Sigmoid colon (tissue), 7 donors: ENCODE results near the gene PUS1. TPM values are rescaled to one million over a fixed set of nuclear protein-coding genes. Genes with fewer than 3 reads are reported as not detected.

ENCODE experiments used
- DNase-seq: peaks from one replicate; pipeline ENCODE4 v3.0.0-alpha.2; 2019
- H3K27ac ChIP-seq, 4 donors: fragments of 200-600 bp; sonication (generic); one replicate each; pipeline ENCODE4 v1.5.1; 2016 to 2019; ENCODE audit warnings: mild to moderate bottlenecking in 1 of 4
- H3K27me3 ChIP-seq, 3 donors: fragments of 200-600 bp; sonication (generic); one replicate each; pipeline ENCODE4 v1.5.1; 2019; ENCODE audit warnings: mild to moderate bottlenecking in 1 of 3
- H3K36me3 ChIP-seq, 4 donors: fragments of 200-600 bp; sonication (generic); one replicate each; pipeline ENCODE4 v1.5.1; 2016 to 2019
- H3K4me1 ChIP-seq, 4 donors: fragments of 200-600 bp; sonication (generic); one replicate each; pipeline ENCODE4 v1.5.1; 2017 to 2019
- H3K4me3 ChIP-seq, 4 donors: fragments of 200-600 bp; sonication (generic); one replicate each; pipeline ENCODE4 v1.5.1; 2017 to 2019; ENCODE audit warnings: mild to moderate bottlenecking in 2 of 4, moderate library complexity in 1 of 4
- H3K9me3 ChIP-seq, 4 donors: fragments of 200-600 bp in 3 of 4; sonication (generic) in 3 of 4; one replicate each; pipeline versions ENCODE4 v1.5.1 to v1.6.1; 2013 to 2019
- EP300 ChIP-seq, 4 donors: sonication (generic); formaldehyde crosslinking; IDR thresholded peaks; one replicate each; pipeline ENCODE4 v1.6.1; 2017; ENCODE audit warnings: antibody characterized with exemption in 4 of 4
- POLR2A ChIP-seq, 2 donors: fragments of 450-650 bp; IDR thresholded peaks; one replicate each; pipeline ENCODE4 v1.6.1; 2016; ENCODE audit warnings: antibody characterized with exemption in 2 of 2, mild to moderate bottlenecking in 2 of 2, moderate library complexity in 2 of 2
- POLR2AphosphoS5 ChIP-seq, 4 donors: sonication (generic); formaldehyde crosslinking; IDR thresholded peaks; one replicate each; pipeline ENCODE4 v1.6.1; 2017; ENCODE audit warnings: antibody characterized with exemption in 4 of 4
- WGBS, 2 donors: extraction: QIAGEN DNeasy Blood & Tissue Kit; methylation state at CpG; one replicate each; pipeline ENCODE4 v1.1.7; 2013; 5-methylcytosine and 5-hydroxymethylcytosine counted together
- intact Hi-C: fragments of 100-400 bp; cut with DNase I; formaldehyde crosslinking; loops from one replicate; pipeline ENCODE4 v1.15.1; 2023
- polyA plus RNA-seq, 3 donors: library from polyadenylated mRNA; stranded (reverse); fragments of 200-250 nt; gene quantifications; one replicate each; pipeline ENCODE4 v1.2.3, GENCODE V29; 2013
- total RNA-seq, 4 donors: library from RNA; depleted of rRNA; stranded (reverse); fragments of >200 nt; gene quantifications; one replicate each; pipeline ENCODE4 v1.1.0, GENCODE V29; 2016
- TF ChIP-seq, protein P1 (sequence below), 4 experiments: fragments of 450-650 bp in 3 of 4; fragments of 200-600 bp in 1 of 4; IDR thresholded peaks; one replicate each; pipeline ENCODE4 v1.5.1; 2016 to 2019; ENCODE audit warnings: antibody characterized with exemption in 4 of 4, mild to moderate bottlenecking in 3 of 4, moderate library complexity in 2 of 4
- donor health status: healthy with polysubstance abuse.
- donor health status: Bipolar disorder and iron deficiency.
- donor health status: healthy.

PUS1 gene
- total and polyA plus RNA-seq, 7 donors, result 7.6 to 33.8 (median 9.1) TPM

DNA sequence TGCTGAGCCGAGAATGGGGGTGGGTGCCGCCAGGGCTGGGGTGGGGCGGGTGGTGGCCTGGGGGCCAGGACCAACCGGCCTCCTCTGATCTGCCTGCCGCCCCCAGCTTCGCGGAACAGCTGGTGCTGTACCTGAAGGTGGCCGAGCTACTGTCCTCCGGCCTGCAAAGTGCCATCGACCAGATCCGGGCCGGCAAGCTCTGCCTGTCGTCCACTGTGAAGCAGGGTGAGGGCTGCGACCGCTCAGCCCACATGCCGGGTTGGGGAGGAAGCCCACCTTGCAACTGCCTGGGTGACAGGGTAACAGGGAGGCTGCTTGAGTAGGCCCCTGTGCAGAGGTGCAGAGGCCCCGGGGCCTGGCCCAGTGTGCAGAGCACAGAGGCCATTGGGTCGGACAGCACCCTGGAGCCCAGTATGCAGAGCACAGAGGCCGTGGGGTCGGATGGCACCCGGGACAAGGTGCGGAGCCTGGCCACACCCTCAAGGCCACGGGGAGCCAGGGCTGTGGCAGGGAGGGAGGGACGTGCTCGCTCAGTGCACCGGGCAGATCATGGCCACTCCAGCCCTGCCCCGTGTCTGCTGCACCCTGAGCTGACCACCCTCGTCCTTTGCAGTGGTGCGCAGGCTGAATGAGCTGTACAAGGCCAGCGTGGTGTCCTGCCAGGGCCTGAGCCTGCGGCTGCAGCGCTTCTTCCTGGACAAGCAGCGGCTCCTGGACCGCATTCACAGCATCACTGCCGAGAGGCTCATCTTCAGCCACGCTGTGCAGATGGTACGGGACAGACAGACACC, 9.5 kb upstream of the PUS1 start:
- TF ChIP-seq POLR2AphosphoS5 (IDR thresholded peaks at IDR 0.05), result peak in 1 of 4 donors; percentile 29
- TF ChIP-seq, protein P1, sequence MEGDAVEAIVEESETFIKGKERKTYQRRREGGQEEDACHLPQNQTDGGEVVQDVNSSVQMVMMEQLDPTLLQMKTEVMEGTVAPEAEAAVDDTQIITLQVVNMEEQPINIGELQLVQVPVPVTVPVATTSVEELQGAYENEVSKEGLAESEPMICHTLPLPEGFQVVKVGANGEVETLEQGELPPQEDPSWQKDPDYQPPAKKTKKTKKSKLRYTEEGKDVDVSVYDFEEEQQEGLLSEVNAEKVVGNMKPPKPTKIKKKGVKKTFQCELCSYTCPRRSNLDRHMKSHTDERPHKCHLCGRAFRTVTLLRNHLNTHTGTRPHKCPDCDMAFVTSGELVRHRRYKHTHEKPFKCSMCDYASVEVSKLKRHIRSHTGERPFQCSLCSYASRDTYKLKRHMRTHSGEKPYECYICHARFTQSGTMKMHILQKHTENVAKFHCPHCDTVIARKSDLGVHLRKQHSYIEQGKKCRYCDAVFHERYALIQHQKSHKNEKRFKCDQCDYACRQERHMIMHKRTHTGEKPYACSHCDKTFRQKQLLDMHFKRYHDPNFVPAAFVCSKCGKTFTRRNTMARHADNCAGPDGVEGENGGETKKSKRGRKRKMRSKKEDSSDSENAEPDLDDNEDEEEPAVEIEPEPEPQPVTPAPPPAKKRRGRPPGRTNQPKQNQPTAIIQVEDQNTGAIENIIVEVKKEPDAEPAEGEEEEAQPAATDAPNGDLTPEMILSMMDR (IDR thresholded peaks at IDR 0.05), result no peak
- no peak overlapping the region for H3K4me3 ChIP-seq
- DNase-seq, result no peak
- no peak overlapping the region for H3K27ac ChIP-seq
- no peaks in the 10 kb centered on the region for H3K9me3 ChIP-seq
- 90 to 92% methylated on average over 37 of the region's 37 CpGs for WGBS, 2 donors
- peaks cover 42 to 76% (median 51%) of the 10 kb centered on the region in 4 donors for H3K36me3 ChIP-seq
- intact Hi-C loops, result no loop called here
- H3K27me3 ChIP-seq, result no peaks in the 10 kb centered on the region
- no peaks in the 10 kb centered on the region for H3K4me1 ChIP-seq

DNA sequence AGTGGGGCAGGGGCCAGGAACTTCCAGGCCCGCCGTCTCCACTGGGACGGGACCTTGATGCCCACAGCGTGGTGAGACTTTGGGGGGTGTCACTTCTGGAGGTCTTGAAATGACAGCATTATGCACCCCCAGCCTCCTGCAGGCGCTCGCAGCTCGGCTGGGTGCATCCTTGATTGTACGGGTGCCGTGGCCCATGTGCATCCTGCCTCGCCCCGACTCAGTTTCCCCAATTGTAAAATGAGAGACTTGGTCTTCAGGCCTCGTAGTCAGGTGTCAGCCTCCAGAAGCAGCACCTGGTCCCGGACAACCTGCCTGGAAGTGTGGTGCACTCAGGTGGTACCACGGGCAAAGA, 8.9 kb upstream of the PUS1 start:
- TF ChIP-seq POLR2AphosphoS5 (IDR thresholded peaks at IDR 0.05), result no peak
- TF ChIP-seq POLR2A (IDR thresholded peaks at IDR 0.05), result no peak
- TF ChIP-seq, protein P1 (IDR thresholded peaks at IDR 0.05), result no peak
- no peak for TF ChIP-seq EP300 (IDR thresholded peaks at IDR 0.05)
- Histone ChIP-seq H3K27ac (no peak overlapping the region), H3K27me3 (no peaks in the 10 kb centered on the region), H3K4me3 (no peak overlapping the region), H3K9me3 (no peaks in the 10 kb centered on the region), H3K36me3 (peaks cover 36 to 70% (median 45%) of the 10 kb centered on the region in 4 donors), H3K4me1 (no peaks in the 10 kb centered on the region)
- intact Hi-C loops, result no loop called here
- 94 to 97% methylated on average over 14 of the region's 14 CpGs for WGBS, 2 donors
- DNase-seq, result no peak

DNA sequence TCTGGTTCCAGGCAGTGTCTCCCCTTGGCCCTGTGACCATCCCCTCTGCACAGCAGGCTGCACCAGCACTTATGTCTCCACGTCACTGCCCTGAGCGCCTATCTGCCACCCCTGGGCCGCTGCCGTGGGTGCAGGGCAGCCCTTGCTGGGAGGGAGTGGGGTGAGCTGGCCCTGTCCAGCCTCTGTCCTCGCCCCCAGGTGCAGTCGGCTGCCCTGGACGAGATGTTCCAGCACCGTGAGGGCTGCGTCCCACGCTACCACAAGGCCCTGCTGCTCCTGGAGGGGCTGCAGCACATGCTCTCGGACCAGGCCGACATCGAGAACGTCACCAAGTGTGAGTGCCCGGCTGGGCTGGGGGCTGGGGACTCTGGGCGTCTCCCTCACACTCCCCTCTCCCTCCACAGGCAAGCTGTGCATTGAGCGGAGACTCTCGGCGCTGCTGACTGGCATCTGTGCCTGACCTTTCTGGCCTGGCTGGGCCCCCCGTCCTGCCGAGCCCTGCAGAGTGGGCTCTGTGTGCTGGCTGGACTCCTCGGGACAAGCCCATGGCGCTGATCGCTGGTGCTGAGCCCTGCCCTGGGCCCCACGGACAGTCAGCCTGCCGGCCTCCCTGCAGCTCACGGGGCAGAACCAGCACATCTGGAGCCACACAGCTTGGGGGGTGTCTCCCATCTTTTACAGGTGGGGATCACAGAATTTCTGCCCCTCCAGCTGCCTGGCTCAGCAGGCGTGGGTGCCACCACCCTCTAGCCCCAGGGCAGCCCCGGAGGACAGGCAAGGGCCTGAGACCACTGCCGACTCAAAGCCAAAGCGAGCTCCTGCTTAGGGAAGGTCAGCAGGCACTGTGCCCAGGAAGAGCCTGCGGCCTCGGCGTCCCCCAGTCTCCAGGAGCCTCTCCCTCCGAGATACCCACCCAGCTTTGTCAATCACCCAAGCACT, 7.9 kb upstream of the PUS1 start:
- Histone ChIP-seq H3K27ac (no peak overlapping the region), H3K9me3 (no peaks in the 10 kb centered on the region), H3K4me3 (no peak overlapping the region), H3K4me1 (no peaks in the 10 kb centered on the region), H3K27me3 (no peaks in the 10 kb centered on the region), H3K36me3 (peaks cover 25 to 60% (median 35%) of the 10 kb centered on the region in 4 donors)
- no peak for DNase-seq
- intact Hi-C loops, result no loop called here
- 94% methylated on average over 35 of the region's 35 CpGs for WGBS, 2 donors
- TF ChIP-seq POLR2AphosphoS5 (IDR thresholded peaks at IDR 0.05) (peak in 1 of 4 donors; percentile 11), EP300 (IDR thresholded peaks at IDR 0.05) (no peak)
- TF ChIP-seq, protein P1 (IDR thresholded peaks at IDR 0.05), result no peak

DNA sequence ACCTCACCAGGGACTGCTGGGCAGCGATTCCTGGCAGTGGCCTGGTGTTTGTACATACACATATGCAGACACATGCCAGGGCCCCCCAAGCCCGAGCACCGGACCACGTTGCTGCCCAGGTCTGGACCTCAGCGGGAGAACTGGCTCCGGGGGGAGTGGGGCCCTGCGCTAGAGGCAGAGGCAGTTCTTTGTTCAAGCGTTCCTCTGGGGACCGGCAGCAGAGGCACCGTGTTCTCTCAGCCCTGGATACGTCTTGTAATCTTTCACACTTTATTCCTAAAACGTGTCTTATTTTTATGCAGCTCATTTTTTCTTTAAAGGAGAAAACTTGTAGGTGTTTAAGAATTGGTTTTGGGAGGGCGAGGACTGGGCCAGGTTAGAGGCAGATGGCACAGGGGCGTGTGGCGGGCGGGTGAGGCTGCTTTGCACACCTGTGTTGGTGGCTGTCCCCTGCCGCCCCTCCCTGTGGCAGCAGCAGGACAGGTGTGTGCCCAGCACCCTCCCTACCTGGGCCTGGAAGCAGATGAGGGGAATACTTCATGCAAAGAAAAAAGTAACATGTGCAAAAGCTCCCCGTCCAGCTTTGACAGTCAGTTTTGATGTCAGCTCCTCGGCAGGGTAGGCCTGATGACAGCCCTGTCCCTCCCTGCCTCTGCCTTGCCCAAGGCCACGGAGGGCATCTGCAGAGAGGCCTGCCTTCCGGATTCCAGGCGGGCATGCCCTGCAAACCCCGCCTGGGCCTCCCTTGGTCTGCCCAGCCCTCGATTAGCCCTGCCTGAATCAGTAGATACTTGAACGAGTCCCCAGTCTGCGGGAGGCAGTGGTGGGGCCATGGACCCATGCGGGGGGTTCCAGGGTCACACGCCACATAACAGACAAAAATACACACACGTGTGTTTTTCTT, 7.0 kb upstream of the PUS1 start:
- DNase-seq, result no peak
- 77 to 83% methylated on average over 29 of the region's 29 CpGs for WGBS, 2 donors
- Histone ChIP-seq H3K9me3 (no peaks in the 10 kb centered on the region), H3K36me3 (peaks cover 19 to 52% (median 28%) of the 10 kb centered on the region in 4 donors), H3K27ac (no peak overlapping the region), H3K27me3 (no peaks in the 10 kb centered on the region), H3K4me3 (no peak overlapping the region), H3K4me1 (no peaks in the 10 kb centered on the region)
- intact Hi-C loops, result no loop called here
- TF ChIP-seq, protein P1 (IDR thresholded peaks at IDR 0.05), result no peak
- no peak for TF ChIP-seq EP300 (IDR thresholded peaks at IDR 0.05)
- TF ChIP-seq POLR2A (IDR thresholded peaks at IDR 0.05), result no peak
- TF ChIP-seq POLR2AphosphoS5 (IDR thresholded peaks at IDR 0.05), result no peak
